HS-27A (cell line): ENCODE data around the gene NCOA3.

Experiments used
- DNase-seq: peaks from one replicate; pipeline ENCODE4 v3.0.0-alpha.2; 2012; ENCODE audit warnings: low read depth, missing footprints

The NCOA3 gene

DNA sequence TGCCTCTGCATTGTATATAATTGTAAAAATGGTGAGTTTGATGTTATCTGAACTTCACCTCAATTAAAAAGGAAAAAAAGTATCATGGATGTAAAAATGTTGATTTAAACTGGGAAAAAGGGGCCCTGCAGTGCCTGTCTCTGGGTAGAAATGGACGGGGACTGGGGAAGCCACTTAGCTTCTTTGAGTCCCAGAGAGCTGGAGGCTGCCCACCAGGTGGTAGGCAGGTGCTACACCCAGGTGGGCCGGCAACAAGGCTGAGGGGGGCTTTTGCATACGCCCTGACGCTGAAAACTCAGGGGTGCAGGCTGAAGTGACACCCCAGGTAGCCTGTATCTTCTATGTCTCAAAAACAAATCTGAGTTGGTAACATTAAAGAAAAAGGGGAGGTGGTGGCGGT is 165.4 kb downstream of the NCOA3 start:
- DNase-seq, result no peak

DNA sequence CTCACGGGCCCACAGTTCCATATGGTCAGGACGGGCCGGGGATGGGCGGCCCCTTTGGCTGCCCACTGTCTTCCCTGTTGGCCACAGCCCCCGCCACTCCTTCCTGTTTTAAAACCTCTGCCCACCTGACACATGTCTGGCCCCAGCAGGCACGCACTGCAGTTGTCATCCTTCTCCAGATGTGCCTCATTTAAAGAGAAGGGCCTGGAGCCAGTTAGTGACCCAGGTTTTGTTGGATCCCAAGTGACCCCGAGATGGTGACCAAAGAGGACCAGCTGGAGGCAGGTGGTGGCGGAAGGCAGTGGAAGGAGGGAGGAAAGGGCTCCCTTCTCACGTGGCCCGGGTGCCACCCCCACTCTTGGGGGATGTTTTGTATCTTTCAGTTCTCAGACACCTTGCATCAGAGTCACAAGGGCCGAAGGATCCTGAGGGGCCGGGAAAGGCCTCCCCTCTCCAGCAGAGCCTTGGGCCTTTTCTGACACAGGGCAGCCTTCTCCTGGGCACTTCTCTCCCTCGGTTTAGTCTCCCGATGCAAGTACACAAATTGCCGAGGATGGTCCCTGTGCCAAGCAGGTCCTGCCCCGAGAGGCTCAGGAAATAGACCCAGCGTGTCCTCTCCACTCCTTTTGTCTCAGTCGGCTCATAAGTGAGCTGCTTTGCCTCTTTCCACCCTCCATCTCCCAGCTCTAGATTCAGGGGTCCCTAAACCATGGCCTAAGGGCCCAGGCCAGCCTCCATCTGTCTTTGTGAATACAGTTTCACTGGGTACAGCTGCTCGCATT is 166.0 kb downstream of the NCOA3 start:
- DNase-seq, result no peak

DNA sequence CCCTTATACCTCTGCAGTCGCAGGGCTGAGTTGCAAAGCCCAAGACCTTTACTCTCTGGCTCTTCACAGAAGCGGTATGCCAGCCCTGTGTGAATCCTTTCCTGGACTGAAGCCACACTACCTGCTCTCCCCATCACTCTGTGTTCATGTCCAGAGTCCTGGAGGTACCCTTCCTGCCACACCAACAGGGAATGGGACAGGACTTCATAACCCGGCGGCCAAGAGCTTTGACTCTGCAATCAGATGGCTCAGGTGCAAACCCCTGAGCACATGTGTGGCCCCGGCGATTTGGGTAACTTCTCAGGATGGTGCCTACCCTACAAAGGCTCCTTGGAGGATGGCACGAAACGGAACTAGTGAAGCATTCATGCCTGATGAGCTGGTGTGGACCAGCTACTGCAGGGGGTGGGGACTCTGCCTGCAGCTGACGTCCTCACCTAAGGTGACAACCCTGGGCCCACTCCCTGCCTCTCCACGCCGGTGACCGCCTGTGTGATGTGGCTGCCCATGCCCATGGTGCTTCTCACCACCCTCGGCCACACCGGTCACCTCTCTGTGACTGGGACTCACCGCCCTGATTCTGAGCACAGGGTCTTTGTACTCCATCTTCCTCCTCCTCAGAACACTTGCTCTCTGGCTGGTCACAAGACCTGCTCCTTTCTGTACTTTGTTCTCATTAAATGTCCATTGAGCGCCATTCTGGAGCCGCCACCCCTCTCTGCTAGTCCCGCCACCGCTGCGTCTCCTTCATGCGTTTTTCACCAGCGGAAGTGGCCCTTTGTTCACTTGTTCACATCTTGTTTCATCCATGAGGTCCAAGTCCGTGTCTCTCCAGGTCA is 166.8 kb downstream of the NCOA3 start:
- no peak for DNase-seq

DNA sequence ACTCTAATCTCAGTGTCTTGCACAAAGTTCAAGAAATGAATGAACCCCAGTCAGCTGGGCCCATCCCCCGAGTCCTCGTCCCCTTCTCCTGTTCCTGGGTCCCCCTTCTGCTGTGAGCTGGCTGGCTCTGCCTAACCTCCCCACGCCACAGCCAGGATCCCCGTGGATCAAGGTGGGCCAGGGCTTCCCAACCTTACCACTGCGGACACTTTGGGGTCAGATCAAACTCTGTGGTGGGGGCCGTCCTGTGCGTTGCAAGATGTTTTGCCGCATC is 167.4 kb downstream of the NCOA3 start:
- DNase-seq, result no peak

DNA sequence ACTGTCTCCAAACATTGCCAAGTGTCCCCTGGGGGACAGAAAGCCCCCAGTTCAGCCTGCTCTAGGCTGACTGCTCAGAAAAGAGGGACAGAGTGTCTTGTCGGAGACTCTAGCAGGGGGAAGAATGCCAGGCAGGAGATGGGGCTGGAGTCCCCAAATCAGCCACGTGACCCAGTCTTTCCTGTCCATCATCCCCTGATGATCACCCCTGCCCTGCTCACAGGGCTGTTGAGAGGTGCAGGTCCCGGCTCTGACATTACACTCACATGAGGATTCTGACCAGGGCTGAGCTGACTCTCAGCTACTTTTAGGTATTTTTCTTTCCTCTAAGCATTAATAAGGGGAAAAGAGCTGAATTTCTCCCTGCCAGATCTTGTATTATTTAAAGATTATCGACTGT is 167.8 kb downstream of the NCOA3 start:
- no peak for DNase-seq

DNA sequence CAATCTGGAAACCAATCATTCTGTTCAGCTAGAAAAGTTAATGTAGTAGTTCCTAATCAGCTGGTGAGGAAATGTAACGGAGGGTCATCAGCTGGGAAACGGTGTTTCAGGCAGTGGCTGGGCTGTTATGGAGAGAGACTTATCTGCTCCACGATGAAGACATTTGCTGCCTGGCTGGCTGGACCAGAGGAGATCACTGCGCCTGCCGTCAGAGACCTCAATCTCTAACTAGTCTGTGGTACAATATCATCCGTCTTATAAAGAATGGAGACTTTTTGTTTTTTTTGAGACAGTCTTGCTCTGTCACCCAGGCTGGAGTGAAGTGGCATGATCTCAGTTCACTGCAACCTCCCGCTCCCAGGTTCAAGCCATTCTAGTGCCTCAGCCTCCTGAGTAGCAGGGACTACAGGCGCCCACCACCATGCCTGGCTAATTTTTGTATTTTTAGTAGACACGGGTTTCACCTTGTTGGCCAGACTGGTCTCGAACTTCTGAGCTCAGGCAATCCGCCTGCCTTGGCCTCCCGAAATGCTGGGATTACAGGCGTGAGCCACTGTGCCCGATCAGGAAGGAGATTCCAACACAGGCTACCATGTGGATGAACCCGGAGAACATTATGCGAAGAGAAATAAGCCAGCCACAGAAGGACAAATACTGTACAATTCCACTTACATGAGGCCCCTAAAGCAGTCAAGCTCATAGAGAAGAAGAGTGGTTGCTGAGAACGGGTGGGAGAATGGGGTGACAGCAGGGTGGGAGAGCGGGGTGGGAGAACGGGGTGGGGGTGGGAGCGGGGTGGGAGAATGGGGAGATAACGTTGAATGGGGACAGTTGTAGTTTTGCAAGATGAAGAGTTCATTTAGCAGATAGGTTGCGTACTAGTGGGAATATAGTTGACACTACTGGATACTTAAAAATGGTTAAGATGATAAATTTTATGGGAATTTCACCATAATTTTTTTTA is 168.5 kb downstream of the NCOA3 start:
- no peak for DNase-seq

DNA sequence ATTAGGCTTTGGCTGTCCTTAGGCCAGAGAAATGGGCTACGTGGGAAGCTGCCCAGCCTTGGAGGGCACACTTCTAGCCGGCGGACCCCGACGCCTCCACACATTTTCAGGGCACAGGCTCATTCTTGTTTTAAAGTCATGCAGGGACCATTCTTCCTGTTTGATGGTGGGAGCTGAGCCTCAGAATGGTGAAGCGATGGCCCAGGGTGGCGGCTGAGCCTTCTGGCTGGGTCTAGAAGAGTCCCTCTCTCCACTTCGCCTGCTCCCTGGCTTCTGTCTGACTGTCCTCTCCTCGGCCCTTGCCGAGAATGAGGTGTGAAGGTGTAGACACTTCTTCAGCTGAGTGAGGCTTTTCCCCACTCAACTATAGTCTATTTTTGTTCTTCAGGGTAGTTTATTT is 169.2 kb downstream of the NCOA3 start:
- DNase-seq, result no peak

DNA sequence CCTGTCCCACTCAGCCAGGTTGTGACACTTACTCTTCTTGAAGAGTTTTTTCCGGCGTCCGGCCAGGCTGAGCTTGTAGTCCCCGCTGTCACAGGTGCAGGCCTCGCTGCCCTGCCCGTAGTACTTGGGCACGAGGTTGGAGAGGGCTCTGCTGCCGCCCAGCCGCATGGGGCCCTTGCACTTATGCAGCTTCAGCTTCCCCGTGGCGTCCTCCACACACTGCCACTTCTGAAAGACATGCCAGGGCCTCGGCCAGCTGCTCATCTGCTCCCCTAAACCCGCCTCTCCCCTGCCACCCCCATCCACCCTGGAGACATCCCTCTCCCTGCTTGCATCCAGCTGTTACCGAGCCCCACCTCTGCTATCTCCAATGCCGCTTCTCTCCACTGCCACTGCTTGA is 170.5 kb downstream of the NCOA3 start:
- no peak for DNase-seq

DNA sequence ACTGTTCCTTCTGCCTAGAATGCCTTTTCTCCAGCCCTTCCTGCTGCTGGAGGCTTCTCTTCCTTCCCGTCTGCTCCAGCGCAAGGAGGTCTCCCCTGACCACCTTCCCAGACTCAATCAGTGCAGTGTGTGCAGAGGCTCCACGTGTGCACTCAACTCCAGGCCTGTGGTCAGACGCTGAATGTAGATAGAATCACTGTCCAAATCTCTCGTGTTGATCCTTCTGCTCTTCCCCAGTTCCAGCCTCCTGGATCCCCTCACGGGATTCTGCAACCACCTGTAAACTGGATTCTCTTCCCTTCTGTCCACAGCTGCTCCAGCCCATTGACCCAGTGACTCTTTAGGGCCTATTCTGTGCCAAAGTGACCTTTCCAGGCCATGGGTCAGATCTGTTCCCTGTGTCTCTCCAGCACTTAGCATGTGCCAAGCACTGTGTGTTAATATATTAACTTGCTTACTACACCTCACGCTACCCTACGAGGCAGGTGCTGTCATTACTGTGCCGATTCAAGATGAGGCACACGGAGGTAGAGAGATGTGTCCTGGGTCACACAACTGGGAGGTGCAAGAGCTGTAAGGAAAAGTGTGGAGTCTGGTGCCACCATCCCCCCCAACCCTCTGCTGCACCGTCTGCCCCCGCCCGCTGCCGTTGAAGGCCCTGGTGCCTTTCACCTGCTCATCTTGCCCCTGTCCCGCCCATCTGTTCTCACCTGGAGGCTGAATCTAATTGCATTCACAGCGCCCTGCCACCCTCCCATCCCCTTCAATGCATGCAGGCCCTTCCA is 171.4 kb downstream of the NCOA3 start:
- no peak for DNase-seq

DNA sequence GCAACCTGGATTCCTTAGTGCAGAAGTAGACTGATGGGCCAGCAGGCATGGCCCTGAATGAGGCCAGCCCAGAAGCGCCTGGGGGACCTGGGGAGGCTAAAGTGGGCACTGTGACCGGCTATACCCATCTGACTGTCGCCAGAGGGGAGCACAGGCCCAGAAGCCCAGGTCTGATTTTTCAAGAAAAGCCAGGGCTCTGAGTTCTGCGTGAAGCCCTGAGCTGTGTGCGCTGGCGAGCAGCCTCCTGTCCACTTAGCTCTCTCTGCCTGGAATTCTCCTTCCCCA is 171.9 kb downstream of the NCOA3 start:
- no peak for DNase-seq

DNA sequence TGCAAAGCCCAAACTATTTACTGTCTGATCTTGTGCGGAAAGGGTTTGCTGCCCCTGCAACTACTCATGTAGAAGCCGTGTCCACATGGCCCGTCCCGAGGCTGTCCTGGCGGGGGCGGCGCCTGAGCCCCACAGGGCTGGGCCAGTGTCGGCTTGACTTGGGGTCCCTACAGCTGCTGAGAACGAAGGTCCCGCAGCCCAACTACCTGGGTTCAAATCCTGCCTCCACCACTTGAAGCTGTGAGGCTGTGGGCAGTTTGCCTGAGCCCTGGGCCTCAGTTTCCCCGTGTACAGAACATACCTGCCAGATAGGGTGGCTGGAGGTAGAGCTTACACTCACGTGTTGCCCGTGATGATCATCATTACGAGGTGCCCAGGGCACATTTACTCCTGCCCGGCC is 172.5 kb downstream of the NCOA3 start:
- no peak for DNase-seq

DNA sequence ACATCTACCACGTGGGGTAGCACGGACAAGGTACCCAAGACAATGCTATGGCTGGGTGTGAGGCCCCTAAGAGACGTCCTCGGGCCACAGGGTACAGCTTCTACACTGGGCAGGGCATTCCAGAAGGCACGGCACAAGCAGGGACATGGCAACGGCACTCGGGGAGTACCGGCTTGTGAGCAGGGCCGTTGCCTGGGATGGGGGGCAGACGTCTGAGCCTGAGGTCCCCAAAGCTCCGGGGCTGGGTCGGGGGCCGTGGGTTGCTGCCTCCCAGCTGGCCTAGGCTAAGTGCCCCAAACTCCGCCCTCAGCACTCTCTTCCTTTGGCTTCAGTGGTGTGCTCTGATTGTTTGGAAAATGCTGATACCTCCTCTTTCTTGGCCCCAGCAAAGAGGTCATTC is 173.0 kb downstream of the NCOA3 start:
- no peak for DNase-seq

DNA sequence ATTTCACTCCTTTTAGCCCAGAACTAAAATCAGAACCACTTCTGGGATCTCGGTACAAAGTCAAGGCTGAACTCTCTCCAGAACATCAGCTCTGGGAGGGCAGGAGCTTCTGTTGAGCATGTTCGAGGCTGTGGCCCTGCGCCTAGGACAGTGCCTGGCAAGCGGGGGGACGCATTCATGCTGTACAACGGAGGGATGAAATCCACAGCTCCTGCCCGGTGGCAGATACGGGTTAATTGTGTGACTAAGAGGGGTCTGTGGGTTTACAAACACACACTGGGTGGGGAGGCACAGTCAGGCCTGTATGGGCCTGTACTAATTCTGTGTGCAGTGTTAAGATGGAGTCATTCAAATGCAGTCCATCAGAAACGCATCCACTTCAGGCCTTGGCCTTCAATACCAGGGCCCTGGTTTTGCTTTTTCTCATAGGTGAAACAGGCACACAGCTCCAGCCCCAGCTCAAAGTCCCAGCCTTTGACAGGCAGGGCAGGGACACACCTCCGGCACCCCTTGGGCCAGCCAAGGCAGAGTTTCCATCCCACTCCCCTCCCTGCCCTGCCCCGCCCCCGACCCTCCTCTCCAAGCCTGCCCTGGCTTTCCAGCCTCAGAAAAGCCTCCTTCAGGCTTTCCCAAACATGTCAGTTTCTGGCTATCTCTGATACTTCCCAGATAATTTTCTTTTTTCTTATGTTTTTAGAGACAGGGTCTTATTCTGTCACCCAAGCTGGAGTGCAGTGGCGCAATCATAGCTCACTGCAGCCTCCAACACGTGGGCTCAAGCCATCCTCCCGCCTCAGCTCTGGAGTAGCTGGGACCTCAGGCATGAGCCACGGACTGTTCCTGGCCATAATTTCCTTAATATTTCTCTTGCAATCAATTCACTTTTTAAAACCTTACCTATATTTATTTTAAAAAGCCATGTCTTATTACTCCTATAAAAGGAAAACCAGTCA is 173.8 kb downstream of the NCOA3 start:
- DNase-seq, result no peak

DNA sequence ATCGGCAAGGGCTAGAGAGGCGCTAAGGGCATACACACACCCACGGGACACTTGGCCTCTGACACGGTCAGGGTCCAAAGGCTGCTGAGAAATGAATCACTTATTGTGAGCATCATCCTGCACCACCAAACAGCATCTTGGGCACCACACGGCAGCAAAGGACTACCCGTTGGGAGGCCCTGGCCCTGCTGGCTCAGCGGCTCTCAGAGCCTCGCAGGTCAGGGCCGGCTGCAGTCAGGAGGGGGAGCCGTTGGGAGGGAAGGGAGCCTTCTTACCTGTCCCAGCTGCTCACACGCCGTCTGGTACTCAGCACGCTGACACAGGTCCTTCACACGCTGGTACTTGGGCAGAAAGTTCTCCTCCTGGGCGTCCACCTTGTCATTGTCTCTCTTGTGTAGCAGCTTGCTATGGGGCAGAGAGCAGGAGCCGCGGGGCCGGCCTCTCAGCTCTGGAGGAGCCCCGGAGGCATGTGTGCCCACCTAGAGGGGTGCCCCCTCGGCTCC is 174.6 kb downstream of the NCOA3 start:
- DNase-seq, result no peak

DNA sequence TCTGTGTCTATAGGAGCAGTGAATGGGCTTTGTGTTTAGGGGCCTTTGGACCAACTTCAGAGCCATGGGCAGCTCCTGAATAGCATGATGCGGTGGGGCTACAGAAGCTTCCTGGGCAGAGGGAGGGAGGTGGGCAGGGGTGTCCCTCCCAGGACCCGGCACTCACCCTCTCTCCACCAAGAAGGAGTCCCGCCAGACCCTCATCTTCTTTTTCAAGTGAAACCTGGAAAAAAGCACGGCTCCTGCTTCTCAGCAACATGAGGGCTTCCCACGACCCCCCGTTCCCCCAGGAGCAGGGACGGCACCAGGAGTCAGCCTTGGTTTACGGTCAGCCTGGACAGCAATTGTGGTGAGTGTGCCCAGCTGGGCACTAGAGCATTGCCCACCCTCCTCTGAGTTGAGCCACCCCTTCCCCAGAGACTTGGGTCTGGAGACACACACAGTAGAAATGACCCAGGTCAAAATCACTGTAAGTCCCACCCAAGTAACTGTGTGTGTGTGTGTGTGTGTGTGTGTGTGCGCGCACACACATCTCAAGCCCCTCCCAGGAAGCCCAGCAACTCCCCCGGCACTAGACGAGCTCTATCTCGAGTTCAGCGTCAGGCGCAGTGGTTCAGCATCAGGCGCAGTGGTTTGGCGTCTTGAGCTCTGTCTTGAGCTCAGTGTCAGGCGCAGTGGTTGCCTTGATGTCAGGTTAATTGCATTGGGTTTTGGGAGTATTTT is 175.4 kb downstream of the NCOA3 start:
- DNase-seq, result no peak

DNA sequence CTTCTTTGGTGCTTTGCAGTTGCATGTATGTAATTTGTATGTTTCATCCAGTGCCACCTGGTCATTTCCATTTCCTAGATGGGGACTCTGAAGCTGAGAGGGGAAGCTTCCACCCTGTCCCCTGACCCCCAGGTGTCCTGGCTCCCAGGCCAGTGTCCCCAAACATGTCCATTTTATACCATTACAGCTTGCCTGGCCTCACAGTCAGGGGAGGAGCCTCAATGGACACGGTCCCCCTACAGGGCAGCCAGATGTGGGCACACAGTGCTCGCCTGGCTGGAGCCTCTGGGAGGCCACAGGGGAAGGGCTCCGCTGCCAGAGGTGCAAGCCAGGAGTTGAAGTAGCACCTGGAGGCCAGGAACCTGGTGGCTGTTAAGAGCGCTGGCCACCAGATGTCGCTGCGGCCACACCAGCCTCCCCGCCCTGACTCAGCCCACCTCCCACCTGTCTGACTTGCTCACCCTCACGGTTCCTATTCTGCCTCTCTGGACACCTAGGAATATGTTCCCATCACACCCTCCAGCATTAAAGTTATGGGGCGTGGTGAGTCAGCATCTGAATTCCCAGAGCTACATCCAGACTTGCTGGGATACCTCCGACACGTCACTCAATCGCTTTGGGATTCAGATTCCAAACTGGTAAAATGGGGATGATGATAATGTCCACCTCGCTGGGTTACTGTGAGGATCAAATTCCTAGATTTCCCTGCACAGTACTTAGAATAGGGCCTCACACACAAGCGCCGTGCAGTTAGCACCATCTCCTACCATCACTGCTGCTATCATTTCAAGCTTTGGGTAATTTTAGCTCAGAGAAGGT is 176.2 kb downstream of the NCOA3 start:
- DNase-seq, result no peak

DNA sequence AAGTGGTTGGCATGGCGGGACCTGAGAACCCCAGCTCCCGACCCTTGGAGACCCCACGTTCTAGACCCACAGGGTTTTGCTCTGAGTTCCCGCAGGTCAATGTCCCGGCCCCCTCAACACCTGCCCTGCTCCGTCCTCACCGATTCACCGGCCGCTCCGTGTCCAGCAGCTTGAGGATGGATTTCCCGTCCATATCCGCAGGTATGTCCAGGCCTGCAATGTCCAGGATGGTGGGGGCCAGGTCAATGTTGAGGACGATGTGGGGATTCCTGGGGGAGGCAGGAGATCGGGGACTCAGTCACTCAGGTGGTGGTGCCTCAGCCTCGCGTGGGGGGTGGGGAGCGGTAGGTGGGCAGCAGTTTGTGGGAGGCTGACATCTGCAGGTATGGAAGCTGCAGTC is 176.8 kb downstream of the NCOA3 start:
- DNase-seq, result no peak

DNA sequence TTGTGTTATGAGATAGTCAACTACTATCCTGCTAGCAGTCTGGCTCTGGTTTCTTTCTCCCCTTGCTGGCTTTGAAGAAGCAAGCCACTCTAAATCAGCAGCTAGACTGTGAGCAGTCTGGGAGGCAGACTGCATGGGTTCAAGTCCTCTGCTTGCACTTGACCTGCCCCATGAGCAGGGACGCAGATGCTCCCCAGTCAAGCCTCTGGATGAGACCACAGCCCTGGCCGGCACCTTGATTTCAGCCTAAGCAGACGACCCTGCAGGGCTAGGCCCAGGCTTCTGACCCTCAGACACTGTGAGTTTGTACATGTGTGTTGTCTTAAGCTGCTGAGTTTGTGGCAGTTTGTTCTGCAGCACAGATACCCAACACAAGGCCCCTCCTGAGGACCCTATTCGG is 177.8 kb downstream of the NCOA3 start:
- no peak for DNase-seq
